GM21360 (cell line): Measurements from ENCODE around the gene RASGRF1.

Source experiments
- ATAC-seq: cut with Tn5 transposase; IDR thresholded peaks from one replicate; pipeline ENCODE4 v1.9.1; 2021; ENCODE audit warnings: mild to moderate bottlenecking, moderate library complexity; ENCODE audit not compliant: unreplicated experiment

The RASGRF1 gene

DNA sequence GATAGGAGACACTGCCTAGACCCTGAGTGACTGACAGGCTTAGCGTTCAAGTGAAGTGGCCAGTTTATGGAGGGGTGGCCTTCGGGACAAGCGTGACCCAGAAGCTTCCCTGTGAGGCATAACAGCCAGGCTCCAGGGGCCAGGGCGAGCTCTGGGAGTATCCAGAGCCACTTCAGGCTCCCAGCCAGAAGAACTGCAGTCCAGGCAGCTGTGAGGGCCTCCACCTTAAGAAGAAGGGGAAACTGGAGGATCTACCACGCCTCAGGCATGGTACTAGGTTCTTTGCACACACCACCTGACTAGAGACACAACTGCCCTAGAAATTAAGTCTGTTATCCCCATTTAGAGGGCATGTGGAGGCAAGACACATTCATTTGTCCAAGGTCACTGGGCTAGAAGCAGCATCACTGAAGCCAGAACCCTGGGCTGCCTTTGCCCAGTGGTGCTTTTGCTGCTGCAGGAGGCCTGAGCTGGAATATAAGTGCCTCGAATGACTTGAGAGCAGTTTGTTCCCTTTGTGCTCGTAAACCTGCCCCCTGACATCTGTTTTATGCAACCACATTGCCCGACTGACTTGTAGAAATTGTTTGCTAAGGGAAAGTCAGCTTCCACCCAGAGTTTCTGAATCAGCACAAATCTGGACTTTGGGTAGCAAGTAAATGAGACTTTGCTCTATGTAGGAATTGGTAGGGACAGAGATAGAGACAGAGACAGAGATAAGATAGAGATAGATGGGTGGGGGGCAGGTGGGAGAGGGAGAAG is 23.3 kb downstream of the RASGRF1 start:
- no peak for ATAC-seq

DNA sequence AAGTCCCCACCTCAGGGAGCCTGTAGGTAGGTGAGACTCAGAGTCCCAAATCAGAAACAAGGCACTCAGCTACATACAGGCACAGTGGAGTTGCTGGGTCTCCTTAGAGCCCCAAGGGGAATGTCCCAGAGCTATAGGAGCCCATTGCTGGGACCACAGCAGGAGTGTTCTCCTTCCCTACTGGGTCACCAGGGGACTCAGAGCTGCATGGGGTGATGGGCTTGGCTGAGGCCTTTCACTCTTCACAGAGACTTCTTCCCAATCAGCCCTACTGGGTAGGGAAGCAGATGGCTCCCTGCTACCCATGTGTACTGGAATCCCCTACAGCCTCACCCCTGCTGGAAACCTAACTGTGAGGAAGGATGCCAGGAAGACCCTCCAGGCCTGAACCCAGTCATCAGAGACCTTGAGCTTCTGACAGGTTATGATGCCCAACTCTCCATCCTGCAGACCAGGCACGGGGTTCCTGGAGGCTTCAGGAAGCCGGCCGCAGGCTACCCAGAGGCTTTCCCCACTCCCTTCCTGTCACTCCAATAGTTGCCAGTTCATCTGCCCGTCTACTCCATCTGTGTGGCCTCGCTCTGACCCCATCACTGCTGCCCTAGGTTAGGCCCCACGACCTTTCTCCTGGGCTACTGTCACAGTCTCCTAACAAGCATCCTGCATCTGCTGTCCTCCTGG is 24.0 kb downstream of the RASGRF1 start:
- no peak for ATAC-seq

DNA sequence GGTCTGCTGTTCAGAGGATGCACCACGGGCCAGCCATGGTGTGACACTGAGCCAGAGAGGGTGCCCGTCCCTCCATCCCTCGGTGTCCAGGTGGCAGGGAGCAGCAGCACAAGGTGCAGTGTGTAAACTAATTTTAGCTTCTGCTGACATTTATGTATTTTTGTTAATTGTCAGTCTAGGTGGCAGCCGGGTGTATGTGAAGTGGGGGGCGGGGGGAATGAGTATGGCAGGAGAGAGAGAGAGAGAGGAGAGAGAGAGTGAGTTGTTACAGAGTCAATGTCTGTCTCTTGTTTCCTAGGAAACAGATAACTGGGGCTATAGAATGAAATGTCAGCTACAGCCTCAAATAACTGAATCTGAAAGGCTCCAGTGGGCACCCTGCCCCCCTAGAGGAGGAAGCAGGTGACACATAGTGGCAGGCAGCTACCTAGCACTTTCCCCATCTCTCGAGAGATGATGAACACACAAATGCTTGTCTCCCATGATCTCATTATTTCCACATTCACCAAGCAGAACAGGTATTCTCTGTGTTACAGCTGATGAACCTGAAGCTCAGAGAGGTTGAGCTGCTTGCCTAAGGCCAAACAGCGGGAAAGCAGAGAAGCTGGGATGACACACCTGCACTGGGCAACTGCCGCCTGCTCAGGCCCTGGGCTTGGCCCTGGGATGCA is 24.7 kb downstream of the RASGRF1 start:
- ATAC-seq = no peak

DNA sequence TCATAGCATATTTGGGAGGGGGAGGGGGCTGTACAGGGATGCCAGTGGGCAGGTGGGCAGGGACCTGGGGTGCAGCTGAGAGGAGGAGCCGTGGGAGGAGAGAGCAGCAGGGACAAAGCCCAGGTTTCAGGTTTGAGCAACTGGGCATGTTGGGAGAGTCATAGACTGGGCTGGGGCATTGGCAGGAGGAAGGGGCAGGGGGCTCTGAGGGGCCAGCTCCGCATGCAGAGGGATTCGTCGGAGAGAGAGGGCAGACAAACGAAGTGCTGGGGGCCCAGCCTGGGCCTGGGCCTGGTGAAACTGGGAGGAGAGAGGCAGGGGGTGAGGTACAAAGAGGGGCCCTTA is 25.2 kb downstream of the RASGRF1 start:
- ATAC-seq = no peak

DNA sequence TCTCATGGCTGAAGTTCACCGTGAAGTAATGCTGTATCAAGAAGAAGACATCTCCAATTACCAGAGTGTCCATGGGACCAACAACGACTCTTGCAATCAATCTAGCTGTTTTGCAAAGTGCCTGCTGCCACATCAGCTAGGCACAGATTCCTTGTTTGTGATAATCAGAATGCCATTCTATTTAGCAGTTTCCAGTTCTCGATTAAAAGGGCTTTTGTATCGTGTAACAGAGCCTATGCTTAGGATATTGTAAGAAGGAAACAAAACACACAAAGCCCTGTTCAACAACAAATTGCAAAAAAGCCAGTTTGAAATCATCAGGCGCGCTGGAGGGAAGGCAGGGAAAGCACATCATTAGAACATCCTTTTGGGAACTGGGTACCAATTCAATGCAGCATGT is 26.1 kb downstream of the RASGRF1 start:
- no peak for ATAC-seq

DNA sequence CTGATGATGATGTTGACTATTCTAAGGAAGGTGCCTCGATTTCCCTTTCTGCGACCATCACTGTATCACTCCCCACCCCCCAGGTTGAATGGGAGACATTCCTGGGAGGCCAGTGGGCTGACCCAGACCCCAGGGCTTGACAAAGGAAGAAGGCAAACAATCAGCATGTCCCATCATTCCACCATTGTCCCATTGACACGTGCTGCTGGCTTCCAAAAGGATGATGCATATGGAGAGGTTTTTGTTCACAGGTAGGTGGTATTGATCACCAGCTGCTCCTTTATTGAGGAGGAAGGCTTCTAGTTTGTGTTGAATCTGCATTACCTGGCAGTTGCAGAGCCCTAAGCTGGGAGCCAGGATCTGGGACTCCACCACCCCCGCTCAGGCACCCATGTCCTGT is 30.4 kb downstream of the RASGRF1 start:
- ATAC-seq = no peak

DNA sequence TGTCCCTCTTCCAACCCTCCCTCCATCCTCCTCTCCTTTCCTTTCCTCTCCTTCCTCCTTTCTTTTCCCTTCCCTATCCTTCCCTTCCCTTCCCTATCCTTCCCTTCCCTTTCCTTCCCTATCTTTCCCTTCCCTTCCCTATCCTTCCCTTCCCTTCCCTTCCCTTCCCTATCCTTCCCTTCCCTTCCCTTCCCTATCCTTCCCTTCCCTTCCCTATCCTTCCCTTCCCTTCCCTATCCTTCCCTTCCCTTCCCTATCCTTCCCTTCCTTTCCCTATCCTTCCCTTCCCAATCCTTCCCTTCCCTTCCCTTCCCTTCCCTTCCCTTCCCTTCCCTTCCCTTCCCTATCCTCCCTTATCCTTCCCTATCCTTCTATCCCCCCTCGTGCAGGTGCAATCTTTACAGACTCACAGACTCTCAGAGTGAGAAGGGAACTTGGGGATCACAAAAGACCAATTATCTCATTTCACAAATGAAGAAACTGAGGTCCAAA is 31.5 kb downstream of the RASGRF1 start:
- ATAC-seq = no peak

DNA sequence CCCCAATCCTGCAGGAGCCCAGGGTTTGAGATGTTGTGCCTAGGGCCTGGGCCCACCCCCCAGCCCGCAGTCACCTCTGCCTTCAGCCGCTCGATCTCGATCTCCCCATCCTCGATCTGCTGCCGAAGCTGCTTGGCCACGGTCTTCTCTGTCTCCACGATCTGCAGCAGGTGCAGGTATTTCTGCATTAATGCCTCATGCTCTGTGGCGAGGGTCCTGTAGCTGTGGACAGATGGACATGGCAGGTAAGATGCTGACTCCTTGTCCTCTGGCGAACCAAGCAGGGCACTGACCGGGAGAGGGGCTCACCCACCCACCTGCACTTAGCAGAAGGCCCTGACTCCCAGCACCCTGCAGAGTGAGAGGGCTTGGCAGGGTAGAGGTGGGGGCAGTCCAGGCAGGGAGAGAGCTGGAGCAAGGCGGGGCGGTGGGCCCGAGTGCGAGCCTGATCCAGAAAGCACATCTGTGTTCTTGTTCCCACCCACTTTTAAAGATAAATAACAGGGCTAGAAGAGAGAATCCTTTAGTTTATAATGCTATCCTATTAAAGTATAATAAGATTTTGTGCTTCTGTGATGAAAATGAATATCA is 32.2 kb downstream of the RASGRF1 start:
- ATAC-seq = no peak

DNA sequence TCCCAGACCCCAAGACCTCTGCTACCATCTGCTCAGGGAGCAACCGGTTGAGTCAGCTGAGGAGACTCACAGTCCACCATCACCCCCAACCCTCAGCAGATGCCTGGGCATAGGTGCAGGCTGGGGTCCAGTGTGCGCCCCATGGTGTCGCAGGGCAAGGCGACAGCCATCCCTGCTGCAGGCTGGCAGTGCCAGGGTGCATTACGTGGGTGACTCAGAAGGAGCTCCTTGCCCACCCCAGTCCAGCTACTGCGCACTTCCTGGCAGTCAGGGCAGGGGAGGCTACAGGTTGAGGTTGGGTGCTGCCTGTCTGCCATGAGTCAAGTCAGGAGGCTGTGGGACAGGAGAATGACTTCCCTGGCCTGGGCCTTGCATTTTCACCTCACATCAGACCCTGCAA is 33.5 kb downstream of the RASGRF1 start:
- ATAC-seq = no peak

DNA sequence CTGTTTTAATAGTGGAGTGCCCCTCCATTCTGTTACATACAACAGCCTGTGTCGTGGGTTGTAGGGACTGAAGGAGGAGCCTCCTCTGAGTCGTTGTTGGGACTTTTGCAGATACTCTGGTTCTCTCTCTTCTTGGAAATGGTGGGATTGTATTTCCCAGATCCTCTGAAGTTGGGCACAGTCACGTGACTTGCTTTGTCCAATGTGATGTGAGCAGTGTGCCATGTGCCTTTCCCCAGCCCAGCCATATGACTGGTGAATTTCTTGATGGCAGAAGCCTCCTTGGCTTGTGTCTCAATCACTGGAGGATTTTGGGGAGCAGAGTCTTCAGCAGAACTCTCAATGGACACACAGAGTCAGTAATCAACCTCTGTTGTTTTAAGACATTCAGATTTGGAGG is 36.2 kb downstream of the RASGRF1 start:
- ATAC-seq = no peak

DNA sequence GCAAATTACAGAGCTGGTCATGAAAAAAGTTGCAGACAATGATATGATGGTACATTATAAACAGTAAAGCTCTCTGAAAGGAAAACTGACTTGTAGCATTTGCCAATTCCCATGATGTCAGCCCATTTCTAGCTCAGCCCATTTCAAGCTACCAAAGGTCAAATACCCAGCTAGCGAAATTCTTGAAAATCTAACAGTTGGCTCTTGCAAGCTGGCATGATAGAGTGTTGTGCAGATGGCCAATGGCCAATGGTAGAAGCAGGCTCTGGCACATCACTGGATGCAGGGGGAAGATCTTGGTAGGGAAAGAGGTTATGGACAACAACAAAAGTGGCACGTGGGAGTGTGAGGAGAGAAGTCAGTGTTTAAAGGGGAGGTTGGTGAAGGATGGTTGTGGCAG is 36.7 kb downstream of the RASGRF1 start:
- ATAC-seq = no peak

DNA sequence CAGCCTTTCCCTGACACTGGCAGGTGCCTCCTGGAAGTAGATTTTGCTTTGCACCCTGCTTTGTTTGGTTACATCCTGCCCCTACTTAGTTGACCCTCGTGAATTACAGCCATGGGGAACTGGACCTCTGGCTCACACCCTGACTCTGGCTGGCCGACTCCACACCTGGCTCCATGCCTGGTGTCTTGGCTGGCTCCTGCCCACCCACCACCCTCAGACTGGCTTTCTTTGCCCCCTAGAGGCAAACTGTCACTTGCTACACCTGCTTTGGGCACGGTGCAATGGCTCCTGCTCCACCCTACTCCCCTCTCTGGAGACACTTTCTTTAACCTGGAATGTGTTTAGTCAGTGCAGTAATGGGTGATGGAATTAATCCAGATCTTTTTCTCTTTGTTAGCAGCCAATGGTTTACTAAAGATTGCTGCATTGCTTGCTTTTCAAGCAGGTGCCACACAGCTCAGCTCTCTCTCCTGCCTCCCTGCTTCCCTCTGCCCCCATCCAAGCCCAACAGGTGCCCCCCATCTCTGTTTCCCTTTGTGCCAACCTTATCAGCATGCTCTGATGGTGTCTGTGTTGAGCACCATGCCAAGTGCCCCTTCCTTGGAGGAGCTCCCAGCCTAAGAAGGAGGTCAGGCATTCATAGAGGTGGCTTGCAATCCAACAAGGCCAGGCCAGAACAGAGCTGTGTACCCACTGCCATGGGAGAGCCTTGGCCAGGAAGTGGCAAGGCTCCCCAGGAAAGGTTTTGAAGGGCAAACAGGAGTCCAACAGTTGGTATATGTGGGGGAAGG is 38.4 kb downstream of the RASGRF1 start:
- no peak for ATAC-seq

DNA sequence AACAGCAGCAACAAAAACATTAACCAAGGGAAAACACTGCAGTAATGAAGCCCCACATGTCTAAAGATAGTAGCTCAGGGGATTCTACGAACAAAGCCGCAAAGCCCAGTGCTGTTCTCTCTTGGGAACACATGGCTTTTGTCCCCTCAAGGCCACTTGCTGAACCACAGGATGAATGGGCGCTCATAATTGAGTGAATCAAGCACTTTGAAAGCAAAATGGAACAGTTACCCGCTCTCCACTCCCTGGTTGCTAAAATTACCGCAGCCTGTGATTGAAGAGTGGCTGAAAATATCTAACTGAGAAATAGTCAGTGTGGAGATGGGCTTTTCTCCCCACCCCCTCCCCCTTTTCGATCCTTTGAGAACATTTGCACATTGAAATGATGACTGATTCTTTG is 39.6 kb downstream of the RASGRF1 start:
- no peak for ATAC-seq

DNA sequence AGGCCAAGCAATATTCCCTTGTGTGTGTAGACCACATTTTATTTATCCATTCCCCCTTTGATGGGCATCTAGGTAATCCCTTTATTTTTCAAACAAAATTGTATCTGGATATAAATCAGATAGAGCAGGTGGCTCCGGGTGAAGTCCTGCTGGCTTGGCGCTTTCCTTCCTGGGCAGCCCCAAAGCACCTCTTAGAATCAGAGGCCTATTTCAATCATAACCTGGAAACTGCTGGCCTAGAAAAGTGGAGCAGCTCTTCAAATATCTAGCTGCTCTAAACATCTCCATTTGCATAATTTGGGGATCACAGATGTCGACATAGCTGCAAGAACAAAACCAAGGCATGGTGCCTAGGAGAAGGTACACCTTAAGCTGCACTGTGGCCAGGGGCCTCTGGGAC is 40.2 kb downstream of the RASGRF1 start:
- no peak for ATAC-seq

DNA sequence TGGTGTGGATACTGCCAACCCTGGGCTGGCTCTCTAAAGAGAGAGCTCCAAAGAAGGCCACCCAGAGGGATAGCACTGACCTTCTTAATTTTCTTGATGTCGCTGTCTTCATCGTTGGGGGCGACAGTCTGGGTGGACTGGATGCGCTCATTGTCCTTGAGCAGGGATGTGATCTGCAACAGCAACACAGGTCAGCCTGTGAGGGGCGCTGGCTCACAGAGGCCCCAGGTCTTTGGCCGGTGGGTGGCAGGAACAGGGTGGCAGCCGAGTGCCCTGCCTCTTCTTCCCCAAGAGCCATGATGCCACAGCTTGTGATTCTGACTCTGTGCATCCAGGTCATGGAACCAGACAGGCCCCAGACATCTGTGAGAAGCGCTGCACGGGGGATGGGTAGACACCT is 41.2 kb downstream of the RASGRF1 start:
- no peak for ATAC-seq

DNA sequence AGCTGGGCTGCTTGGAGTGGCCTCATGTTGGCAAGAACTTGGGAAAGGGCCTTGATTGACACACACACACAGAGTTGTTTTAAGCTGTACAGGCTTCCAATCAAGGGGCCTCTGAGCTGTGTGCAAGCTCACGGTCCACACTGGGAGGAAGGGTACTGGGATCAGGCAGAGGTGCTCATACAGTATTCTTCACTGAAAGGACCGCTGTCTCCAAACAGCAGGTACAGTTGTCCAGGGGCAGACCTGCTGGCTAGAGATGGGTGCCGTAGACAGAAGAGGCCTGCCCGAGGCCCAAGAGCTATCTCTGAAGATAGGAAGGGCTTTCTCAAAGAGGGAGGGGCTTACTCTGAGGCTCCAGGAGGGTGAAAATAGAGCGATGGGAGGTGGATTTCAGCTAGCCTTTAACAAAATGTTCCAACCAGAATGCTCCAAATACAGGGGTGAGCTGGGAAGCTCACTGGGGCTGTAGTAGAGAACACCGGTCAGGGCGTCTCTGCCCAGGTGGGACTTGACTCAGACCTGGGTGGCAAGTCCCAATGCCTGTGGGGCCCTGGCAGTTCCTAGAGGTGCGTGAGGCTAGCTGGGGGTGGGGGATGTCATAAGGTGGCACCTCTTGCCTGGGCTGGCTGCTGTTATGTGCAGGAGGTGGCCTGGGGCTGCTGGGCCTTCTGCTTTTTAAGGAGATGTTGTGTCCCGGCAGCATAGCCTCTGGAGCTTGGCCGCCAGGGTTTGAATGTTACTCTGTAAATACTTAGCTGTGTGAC is 42.7 kb downstream of the RASGRF1 start:
- ATAC-seq = no peak

DNA sequence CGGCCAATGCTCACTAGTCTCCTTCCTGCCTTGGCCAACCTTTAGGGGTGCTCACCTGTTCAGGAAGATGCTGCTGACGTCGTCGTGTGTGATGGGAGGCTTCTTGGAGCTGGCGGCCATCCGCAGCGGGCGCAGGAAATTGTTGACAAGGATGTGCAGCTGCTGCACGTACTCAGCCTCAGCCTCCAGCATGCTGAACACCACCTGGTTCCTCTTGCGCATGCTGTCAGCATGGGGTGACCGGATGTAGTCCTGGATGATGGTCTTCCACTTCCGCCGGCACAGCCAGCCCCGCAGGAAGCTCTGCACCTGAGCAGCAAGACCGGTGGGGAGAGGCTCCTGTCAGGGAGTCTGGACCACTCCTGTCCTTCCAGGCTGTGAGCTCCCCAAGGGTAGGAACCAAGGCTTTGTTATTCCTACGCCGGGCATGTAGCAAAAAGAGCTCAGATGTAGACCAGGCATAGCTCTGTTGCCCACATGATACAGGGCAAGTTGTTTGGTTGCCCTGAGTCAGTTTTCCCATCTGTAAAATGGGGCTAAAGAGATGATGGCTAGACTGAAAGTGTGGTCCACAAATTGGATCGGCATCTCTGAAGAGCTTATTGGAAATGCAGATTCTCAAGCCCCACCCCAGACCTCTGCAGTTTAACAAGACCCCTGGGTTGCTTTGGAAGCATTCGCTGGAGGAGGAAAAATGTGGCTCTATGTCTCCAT is 43.7 kb downstream of the RASGRF1 start:
- ATAC-seq = no peak

DNA sequence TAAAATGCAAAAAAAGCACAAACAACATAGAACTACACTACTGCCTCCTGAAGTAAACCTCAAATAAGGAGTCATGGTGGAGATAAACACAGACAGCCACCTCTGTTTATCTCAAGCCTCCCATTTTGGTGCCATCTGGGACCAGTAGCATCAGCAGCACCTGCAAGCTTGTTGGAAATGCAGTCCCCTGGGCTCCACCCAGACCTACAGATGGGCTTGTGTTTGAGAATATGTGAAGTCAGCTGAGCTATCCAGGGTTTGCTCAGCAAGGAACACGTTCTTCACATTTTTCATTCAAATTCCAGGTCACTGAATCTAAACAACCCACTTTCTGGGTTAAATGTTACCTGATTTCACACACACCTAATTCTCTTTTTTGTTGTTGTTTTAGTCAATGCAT is 45.5 kb downstream of the RASGRF1 start:
- ATAC-seq = no peak

DNA sequence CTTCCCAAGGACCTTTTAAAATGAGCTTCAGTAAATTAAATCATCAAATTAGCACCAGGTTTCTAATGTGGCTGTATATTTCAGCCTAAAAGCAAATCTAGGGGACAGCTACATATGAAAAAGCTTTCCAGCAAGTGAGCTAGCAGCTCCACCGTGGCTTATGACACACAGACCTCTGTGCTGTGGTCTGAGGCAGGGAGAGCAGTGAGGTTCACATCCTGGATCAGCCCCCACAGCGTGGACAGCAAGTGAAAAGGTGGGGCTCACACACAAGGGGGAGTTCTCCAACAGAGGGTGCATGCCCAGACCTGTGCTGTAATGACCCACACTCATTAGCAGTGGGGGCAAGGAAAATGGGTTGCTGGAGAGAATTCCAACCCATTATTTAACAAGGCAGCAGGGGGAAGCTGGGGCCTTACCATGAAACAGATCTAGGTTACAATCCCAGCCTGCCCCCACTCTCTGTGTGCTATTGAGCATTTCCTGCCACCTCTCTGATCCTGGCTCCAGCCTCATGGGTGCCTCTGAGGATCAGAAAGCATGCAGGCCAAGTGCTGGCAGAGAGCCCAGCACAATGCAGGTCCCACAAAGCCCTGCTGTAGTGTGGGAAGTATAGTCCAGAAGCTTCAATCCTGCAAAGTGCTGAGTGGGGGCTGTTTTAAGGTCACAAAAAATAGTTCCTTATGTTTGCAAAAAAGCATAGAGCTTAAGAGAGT is 48.2 kb downstream of the RASGRF1 start:
- ATAC-seq = no peak
